Esophagus (tissue), 2 donors: ENCODE measurements around the gene GFOD1. TPM values are rescaled to one million over a fixed set of nuclear protein-coding genes. Genes with fewer than 3 reads are reported as not detected.

Experiments
- H3K27ac ChIP-seq, 2 donors: one replicate each; pipeline ENCODE4 v1.5.1; 2013; ENCODE audit warnings: low read depth in 2 of 2, mild to moderate bottlenecking in 2 of 2, inconsistent platforms in 1 of 2, low read length in 1 of 2, moderate library complexity in 1 of 2
- H3K27me3 ChIP-seq, 2 donors: one replicate each; pipeline ENCODE4 v1.6.1; 2013; ENCODE audit warnings: low read length in 2 of 2, control low read depth in 1 of 2, mild to moderate bottlenecking in 1 of 2; ENCODE audit not compliant: insufficient read depth in 2 of 2, control insufficient read depth in 1 of 2
- H3K36me3 ChIP-seq, 2 donors: one replicate each; pipeline ENCODE4 v1.6.1; 2013; ENCODE audit warnings: low read length in 1 of 2; ENCODE audit not compliant: control insufficient read depth in 2 of 2, insufficient read depth in 2 of 2
- H3K4me1 ChIP-seq, 2 donors: one replicate each; pipeline ENCODE4 v1.6.1; 2013; ENCODE audit warnings: low read length in 1 of 2; ENCODE audit not compliant: control insufficient read depth in 2 of 2, insufficient read depth in 2 of 2
- H3K4me3 ChIP-seq, 2 donors: one replicate each; pipeline ENCODE4 v1.5.1; 2013; ENCODE audit warnings: low read length in 2 of 2, mild to moderate bottlenecking in 2 of 2, low read depth in 1 of 2, moderate library complexity in 1 of 2
- H3K9me3 ChIP-seq, 2 donors: one replicate each; pipeline ENCODE4 v1.6.1; 2013; ENCODE audit warnings: mild to moderate bottlenecking in 2 of 2, low read depth in 1 of 2, low read length in 1 of 2, moderate library complexity in 1 of 2; ENCODE audit not compliant: control insufficient read depth in 2 of 2, insufficient read depth in 1 of 2
- WGBS, 2 donors: extraction: QIAGEN DNeasy Blood & Tissue Kit; methylation state at CpG; one replicate each; pipeline ENCODE4 v1.1.7; 2013; 5-methylcytosine and 5-hydroxymethylcytosine counted together
- polyA plus RNA-seq, 2 donors: library from polyadenylated mRNA; stranded (reverse); fragments of 200-250 nt; gene quantifications; one replicate each; pipeline ENCODE4 v1.2.3, GENCODE V29; 2013
- donor health status: healthy with polysubstance abuse.
- donor health status: Bipolar disorder and iron deficiency.

Gene GFOD1
- polyA plus RNA-seq, 2 donors, result 4.2 to 6.8 TPM

- H3K27ac ChIP-seq, result peak overlapping the region in 1 of 2 donors; percentile 39
Observed at GRCh38 chr6:13415283-13415682, 72.1 kb downstream of the GFOD1 start.

GRCh38 chr6:13413900-13414555 is 73.4 kb downstream of the GFOD1 start:
- 65 to 67% methylated on average over 7 of the region's 7 CpGs for WGBS, 2 donors
- Histone ChIP-seq H3K27ac (peak overlapping the region; percentile 39 to 85), H3K9me3 (no peaks in the 10 kb centered on the region), H3K4me1 (peaks cover 0 to 7% of the 10 kb centered on the region in 2 donors), H3K4me3 (no peak overlapping the region), H3K36me3 (no peaks in the 10 kb centered on the region), H3K27me3 (no peaks in the 10 kb centered on the region)

More at GRCh38 chr6:13415283-13415682, 72.1 kb downstream of the GFOD1 start:
- Histone ChIP-seq H3K9me3 (no peaks in the 10 kb centered on the region), H3K4me1 (peaks cover 0 to 12% of the 10 kb centered on the region in 2 donors), H3K27me3 (no peaks in the 10 kb centered on the region), H3K4me3 (no peak overlapping the region), H3K36me3 (no peaks in the 10 kb centered on the region)
- WGBS, 2 donors, result 76 to 78% methylated on average over 5 of the region's 5 CpGs

- 72 to 76% methylated on average over 3 of the region's 3 CpGs for WGBS, 2 donors
- Histone ChIP-seq H3K27ac (peak overlapping the region; percentile 29 to 40), H3K4me1 (peaks cover 0 to 7% of the 10 kb centered on the region in 2 donors), H3K36me3 (no peaks in the 10 kb centered on the region), H3K9me3 (no peaks in the 10 kb centered on the region), H3K27me3 (no peaks in the 10 kb centered on the region), H3K4me3 (no peak overlapping the region)
Observed at GRCh38 chr6:13413466-13413862, 73.9 kb downstream of the GFOD1 start.

- peaks cover 0 to 9% of the 10 kb centered on the region in 2 donors for H3K4me1 ChIP-seq
- 89 to 91% methylated on average over 9 of the region's 9 CpGs for WGBS, 2 donors
- peak overlapping the region; percentile 29 to 40 for H3K27ac ChIP-seq
- H3K27me3 ChIP-seq, result no peaks in the 10 kb centered on the region
- H3K4me3 ChIP-seq, result no peak overlapping the region
- no peaks in the 10 kb centered on the region for H3K36me3 ChIP-seq
- no peaks in the 10 kb centered on the region for H3K9me3 ChIP-seq
Observed at GRCh38 chr6:13412639-13413465, 74.5 kb downstream of the GFOD1 start.

- Histone ChIP-seq H3K36me3 (no peaks in the 10 kb centered on the region), H3K27me3 (no peaks in the 10 kb centered on the region), H3K4me3 (no peak overlapping the region), H3K9me3 (no peaks in the 10 kb centered on the region), H3K27ac (no peak overlapping the region), H3K4me1 (peaks cover 0 to 9% of the 10 kb centered on the region in 2 donors)
- WGBS, 2 donors, result 91 to 93% methylated on average over 5 of the region's 5 CpGs
Observed at GRCh38 chr6:13412211-13412610, 75.2 kb downstream of the GFOD1 start.

GRCh38 chr6:13411484-13411883 is 75.9 kb downstream of the GFOD1 start:
- WGBS, 2 donors, result 92 to 93% methylated on average over 8 of the region's 8 CpGs
- no peak overlapping the region for H3K4me3 ChIP-seq
- peaks cover 2 to 9% of the 10 kb centered on the region in 2 donors for H3K4me1 ChIP-seq
- peak overlapping the region in 1 of 2 donors; percentile 26 for H3K27ac ChIP-seq
- H3K27me3 ChIP-seq, result no peaks in the 10 kb centered on the region
- no peaks in the 10 kb centered on the region for H3K36me3 ChIP-seq
- H3K9me3 ChIP-seq, result no peaks in the 10 kb centered on the region

GRCh38 chr6:13409991-13410390 is 77.4 kb downstream of the GFOD1 start:
- Histone ChIP-seq H3K9me3 (no peaks in the 10 kb centered on the region), H3K4me1 (peaks cover 2 to 11% of the 10 kb centered on the region in 2 donors), H3K36me3 (no peaks in the 10 kb centered on the region), H3K4me3 (no peak overlapping the region), H3K27ac (no peak overlapping the region), H3K27me3 (no peaks in the 10 kb centered on the region)
- 84 to 91% methylated on average over 2 of the region's 2 CpGs for WGBS, 2 donors

- H3K9me3 ChIP-seq, result no peaks in the 10 kb centered on the region
- no peak overlapping the region for H3K4me3 ChIP-seq
- no peaks in the 10 kb centered on the region for H3K36me3 ChIP-seq
- no peaks in the 10 kb centered on the region for H3K27me3 ChIP-seq
- H3K27ac ChIP-seq, result peak overlapping the region; percentile 60 to 88
- 75% methylated on average over 12 of the region's 12 CpGs for WGBS, 2 donors
- peaks cover 2 to 10% of the 10 kb centered on the region in 2 donors for H3K4me1 ChIP-seq
Observed at GRCh38 chr6:13407709-13408695, 79.4 kb downstream of the GFOD1 start.

- Histone ChIP-seq H3K4me3 (no peak overlapping the region), H3K27ac (peak overlapping the region; percentile 60 to 88), H3K4me1 (peaks cover 2 to 4% of the 10 kb centered on the region in 2 donors), H3K36me3 (no peaks in the 10 kb centered on the region), H3K27me3 (no peaks in the 10 kb centered on the region), H3K9me3 (no peaks in the 10 kb centered on the region)
- 60 to 72% methylated on average over 3 of the region's 3 CpGs for WGBS, 2 donors
Observed at GRCh38 chr6:13407368-13407708, 80.1 kb downstream of the GFOD1 start.
